Body of pancreas (tissue), 4 donors: ENCODE measurements around the gene LPP. TPM values are rescaled to one million over a fixed set of nuclear protein-coding genes. Genes with fewer than 3 reads are reported as not detected.

Experiments used
- ATAC-seq: fragments of 150-250 bp; one replicate; pipeline ENCODE4 v1.9.1; 2016
- DNase-seq, 4 donors: peaks; one replicate each; pipeline ENCODE4 v3.0.0-alpha.2; 2019
- H3K27ac ChIP-seq, 4 donors: fragments of 200-600 bp; sonication (generic); 1 replicate in 3 of 4; 2 replicates in 1 of 4; pipeline versions ENCODE4 v1.5.1 to v1.6.1; 2016 to 2019; ENCODE audit warnings: mild to moderate bottlenecking in 1 of 4, mixed read lengths in 1 of 4, moderate library complexity in 1 of 4
- H3K27me3 ChIP-seq, 2 donors: fragments of 200-600 bp; sonication (generic); one replicate each; pipeline ENCODE4 v1.6.0; 2016; ENCODE audit warnings: mild to moderate bottlenecking in 1 of 2
- H3K36me3 ChIP-seq, 2 donors: fragments of 200-600 bp; sonication (generic); replicated peaks in 1 of 2; 2 replicates each; pipeline ENCODE4 v1.5.1; 2016; ENCODE audit warnings: low read depth in 2 of 2; ENCODE audit not compliant: insufficient read depth in 1 of 2
- H3K4me1 ChIP-seq: fragments of 200-600 bp; sonication (generic); one replicate; pipeline ENCODE4 v1.6.0; 2016
- H3K4me3 ChIP-seq, 2 donors: fragments of 200-600 bp; sonication (generic); 1 replicate in 1 of 2; 2 replicates in 1 of 2; pipeline ENCODE4 v1.5.1; 2016 to 2019
- H3K9me3 ChIP-seq, 3 donors: fragments of 200-600 bp; sonication (generic); 1 replicate in 2 of 3; 2 replicates in 1 of 3; pipeline ENCODE4 v1.5.1; 2016
- POLR2A ChIP-seq, 3 donors: fragments of 450-650 bp; IDR thresholded peaks; one replicate each; pipeline ENCODE4 v1.6.1; 2016; ENCODE audit warnings: antibody characterized with exemption in 3 of 3, mild to moderate bottlenecking in 2 of 3
- WGBS, 2 donors: methylation state at CpG; one replicate each; pipeline ENCODE4 v1.1.5; 2017; 5-methylcytosine and 5-hydroxymethylcytosine counted together
- intact Hi-C: fragments of 100-400 bp; cut with DNase I; formaldehyde crosslinking; loops from one replicate; pipeline ENCODE4 v1.15.1; 2023
- total RNA-seq, 2 donors: library from RNA; depleted of rRNA; stranded (reverse); fragments of >200 nt; gene quantifications; one replicate each; pipeline ENCODE4 v1.1.0, GENCODE V29; 2016
- TF ChIP-seq, protein P1 (sequence below), 7 experiments: fragments of 450-650 bp in 4 of 7; fragments of 200-600 bp in 3 of 7; sonication (generic) in 3 of 7; IDR thresholded peaks; one replicate each; pipeline ENCODE4 v1.5.1; 2016 to 2019; ENCODE audit warnings: antibody characterized with exemption in 7 of 7

LPP gene
- total RNA-seq, 2 donors from 2014 or later, result 60.6 to 65.1 TPM

DNA sequence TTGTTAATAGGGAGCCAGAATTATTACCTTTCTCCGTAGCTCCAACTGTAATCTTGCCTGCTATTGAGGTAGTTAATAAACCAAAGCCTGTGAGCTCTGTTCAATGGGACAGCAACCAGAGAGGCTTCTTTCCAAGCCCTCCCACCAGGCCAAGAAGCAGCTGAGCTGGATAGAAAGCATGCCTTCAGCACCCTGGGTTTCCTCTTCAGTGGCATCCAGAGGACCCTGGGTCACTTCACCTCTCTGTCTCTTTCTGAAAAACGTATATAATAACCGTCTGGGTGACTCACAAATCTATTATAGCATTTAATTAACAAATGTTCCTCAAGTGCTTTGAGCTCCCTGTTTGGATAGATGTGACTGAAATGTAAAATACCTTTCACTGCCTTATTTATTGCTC is 420.0 kb downstream of the LPP start:
- Histone ChIP-seq H3K4me3 (no peak overlapping the region), H3K27ac (no peak overlapping the region), H3K27me3 (no peaks in the 10 kb centered on the region), H3K36me3 (no peaks in the 10 kb centered on the region), H3K4me1 (no peaks in the 10 kb centered on the region), H3K9me3 (no peaks in the 10 kb centered on the region)
- intact Hi-C loops, result no loop called here
- DNase-seq, result no peak
- ATAC-seq, result no peak
- 79 to 89% methylated on average over 3 of the region's 3 CpGs for WGBS, 2 donors
- TF ChIP-seq POLR2A (IDR thresholded peaks at IDR 0.05), result no peak
- TF ChIP-seq, protein P1, sequence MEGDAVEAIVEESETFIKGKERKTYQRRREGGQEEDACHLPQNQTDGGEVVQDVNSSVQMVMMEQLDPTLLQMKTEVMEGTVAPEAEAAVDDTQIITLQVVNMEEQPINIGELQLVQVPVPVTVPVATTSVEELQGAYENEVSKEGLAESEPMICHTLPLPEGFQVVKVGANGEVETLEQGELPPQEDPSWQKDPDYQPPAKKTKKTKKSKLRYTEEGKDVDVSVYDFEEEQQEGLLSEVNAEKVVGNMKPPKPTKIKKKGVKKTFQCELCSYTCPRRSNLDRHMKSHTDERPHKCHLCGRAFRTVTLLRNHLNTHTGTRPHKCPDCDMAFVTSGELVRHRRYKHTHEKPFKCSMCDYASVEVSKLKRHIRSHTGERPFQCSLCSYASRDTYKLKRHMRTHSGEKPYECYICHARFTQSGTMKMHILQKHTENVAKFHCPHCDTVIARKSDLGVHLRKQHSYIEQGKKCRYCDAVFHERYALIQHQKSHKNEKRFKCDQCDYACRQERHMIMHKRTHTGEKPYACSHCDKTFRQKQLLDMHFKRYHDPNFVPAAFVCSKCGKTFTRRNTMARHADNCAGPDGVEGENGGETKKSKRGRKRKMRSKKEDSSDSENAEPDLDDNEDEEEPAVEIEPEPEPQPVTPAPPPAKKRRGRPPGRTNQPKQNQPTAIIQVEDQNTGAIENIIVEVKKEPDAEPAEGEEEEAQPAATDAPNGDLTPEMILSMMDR (IDR thresholded peaks at IDR 0.05), result no peak

DNA sequence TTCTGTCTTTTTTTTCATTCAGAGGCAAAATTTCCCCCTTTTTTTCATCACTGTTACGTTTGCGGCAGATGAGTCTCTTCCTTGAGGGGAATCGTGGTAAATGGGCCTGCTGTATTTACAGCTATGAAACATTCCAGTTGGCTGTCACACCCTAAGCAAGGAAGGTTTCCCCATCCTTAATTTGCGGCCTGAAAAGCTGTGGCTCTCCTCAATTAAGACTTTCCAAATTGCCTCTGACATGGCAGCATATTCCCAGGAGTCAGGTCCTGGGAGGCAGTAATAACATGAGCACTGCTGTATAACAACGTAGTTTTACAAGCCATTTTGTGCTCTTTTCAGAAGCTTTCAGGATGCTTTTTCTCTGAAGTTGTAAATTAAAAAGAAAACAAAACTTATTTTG is 420.9 kb downstream of the LPP start:
- WGBS, 2 donors, result 94 to 95% methylated on average over 5 of the region's 5 CpGs
- DNase-seq (no peak), ATAC-seq (no peak)
- TF ChIP-seq, protein P1 (IDR thresholded peaks at IDR 0.05), result no peak
- no peak for TF ChIP-seq POLR2A (IDR thresholded peaks at IDR 0.05)
- intact Hi-C loops, result no loop called here
- no peaks in the 10 kb centered on the region for H3K27me3 ChIP-seq
- H3K4me1 ChIP-seq, result no peaks in the 10 kb centered on the region
- no peak overlapping the region for H3K27ac ChIP-seq
- no peaks in the 10 kb centered on the region for H3K9me3 ChIP-seq
- no peaks in the 10 kb centered on the region for H3K36me3 ChIP-seq
- H3K4me3 ChIP-seq, result no peak overlapping the region

DNA sequence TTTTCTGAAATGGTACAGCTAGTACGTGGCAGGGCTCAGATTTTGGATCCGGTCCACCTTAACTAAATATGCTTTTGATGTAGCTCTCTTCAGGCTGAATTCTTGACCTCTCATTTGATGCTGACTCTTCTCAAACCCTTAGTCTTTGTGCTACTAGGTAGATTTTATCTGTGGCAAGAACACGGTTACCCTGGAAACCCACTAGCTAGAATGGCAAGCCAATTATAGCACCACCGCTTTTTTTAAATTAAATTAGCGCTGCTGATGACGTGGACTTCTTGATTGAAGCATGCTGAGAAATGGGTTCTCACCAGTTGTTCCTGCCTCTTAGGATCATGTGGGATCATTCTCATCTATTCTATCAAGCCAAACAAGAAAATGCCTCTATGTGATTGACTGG is 421.5 kb downstream of the LPP start:
- TF ChIP-seq, protein P1 (IDR thresholded peaks at IDR 0.05), result no peak
- TF ChIP-seq POLR2A (IDR thresholded peaks at IDR 0.05), result no peak
- 85 to 94% methylated on average over 6 of the region's 6 CpGs for WGBS, 2 donors
- H3K27ac ChIP-seq, result no peak overlapping the region
- no peaks in the 10 kb centered on the region for H3K36me3 ChIP-seq
- ATAC-seq (no peak), DNase-seq (no peak)
- no peaks in the 10 kb centered on the region for H3K27me3 ChIP-seq
- no peaks in the 10 kb centered on the region for H3K4me1 ChIP-seq
- no peaks in the 10 kb centered on the region for H3K9me3 ChIP-seq
- intact Hi-C loops, result no loop called here
- H3K4me3 ChIP-seq, result no peak overlapping the region

DNA sequence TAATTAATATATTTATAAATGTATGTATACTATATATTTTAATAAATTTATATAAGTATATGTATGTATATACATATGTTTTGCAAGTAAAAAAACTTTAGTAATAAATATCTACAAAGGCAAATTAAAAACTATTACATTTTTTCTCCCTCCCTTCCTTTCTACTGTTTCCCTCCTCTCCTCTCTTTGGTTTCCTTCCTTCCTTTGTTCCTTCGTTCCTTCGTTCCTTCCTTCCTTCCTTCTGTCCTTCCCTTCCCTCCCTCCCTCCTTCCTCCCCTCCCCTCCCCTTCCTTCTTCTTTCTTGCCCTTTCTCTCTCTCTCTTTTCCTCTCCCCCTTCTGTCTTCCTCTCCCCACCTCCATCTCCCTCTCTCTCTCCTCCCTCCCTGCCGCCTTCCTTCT is 423.6 kb downstream of the LPP start:
- H3K4me1 ChIP-seq, result no peaks in the 10 kb centered on the region
- TF ChIP-seq, protein P1 (IDR thresholded peaks at IDR 0.05), result no peak
- TF ChIP-seq POLR2A (IDR thresholded peaks at IDR 0.05), result no peak
- ATAC-seq, result no peak
- H3K27me3 ChIP-seq, result no peaks in the 10 kb centered on the region
- H3K4me3 ChIP-seq, result no peak overlapping the region
- H3K27ac ChIP-seq, result no peak overlapping the region
- H3K9me3 ChIP-seq, result no peaks in the 10 kb centered on the region
- DNase-seq, result no peak
- WGBS, 2 donors, result 94 to 100% methylated on average over 1 of the region's 3 CpGs
- intact Hi-C loops, result no loop called here
- no peaks in the 10 kb centered on the region for H3K36me3 ChIP-seq

DNA sequence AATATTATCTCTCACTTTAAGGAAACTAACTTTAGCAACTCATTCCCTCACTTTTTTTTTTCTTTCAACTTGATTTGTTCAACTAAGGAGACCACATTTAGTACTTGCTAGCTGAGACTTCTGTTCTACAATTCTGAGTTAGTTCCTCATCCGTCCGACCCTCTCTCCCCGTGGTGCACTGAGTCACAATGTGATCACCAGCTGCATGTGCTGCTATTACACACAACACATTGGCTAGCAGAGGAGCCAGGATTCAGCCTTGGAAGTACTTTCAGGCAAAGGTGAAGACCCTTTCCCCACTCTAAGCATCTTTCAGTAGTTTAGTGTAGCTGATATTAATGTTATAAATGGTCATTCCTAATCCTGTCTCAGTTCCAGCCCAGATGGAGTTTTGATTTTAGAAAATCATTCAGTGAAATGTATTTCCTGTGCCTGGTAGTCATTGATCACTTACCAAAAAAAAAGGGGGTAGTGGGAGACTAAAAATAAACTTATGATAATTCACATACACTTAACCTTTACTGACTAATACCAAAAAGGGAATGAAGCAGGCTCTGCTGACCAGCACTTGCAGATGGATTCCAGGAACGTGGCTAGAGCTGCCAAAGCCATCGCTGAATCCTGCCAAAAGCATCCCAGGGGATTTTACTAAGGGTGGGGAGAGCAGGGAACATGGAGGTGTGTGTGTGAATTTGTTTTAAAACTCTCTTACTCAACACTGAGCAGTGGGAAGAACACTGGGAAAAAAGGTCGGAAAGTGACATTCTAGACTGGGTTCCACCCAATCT is 424.8 kb downstream of the LPP start:
- 71 to 84% methylated on average over 6 of the region's 6 CpGs for WGBS, 2 donors
- TF ChIP-seq POLR2A (IDR thresholded peaks at IDR 0.05), result no peak
- TF ChIP-seq, protein P1 (IDR thresholded peaks at IDR 0.05), result no peak
- ATAC-seq, result peak; percentile 47
- H3K4me1 ChIP-seq, result peaks cover 5% of the 10 kb centered on the region
- no peaks in the 10 kb centered on the region for H3K36me3 ChIP-seq
- H3K27me3 ChIP-seq, result no peaks in the 10 kb centered on the region
- no peaks in the 10 kb centered on the region for H3K9me3 ChIP-seq
- no peak overlapping the region for H3K27ac ChIP-seq
- peak in 3 of 4 donors; percentile 19 to 45 (median 30) for DNase-seq
- H3K4me3 ChIP-seq, result no peak overlapping the region
- intact Hi-C loops, result no loop called here
